Stimulated activated CD4-positive, alpha-beta T cell treated with anti-CD3 and anti-CD28 coated beads, Interleukin-1b, Interleukin-23, amount 100 ng/mL, for 24 hours (primary cell): ENCODE data around the gene DCAKD.

ENCODE experiments used
- DNase-seq, 4 experiments: peaks; one replicate each; pipeline ENCODE4 v3.0.0-alpha.2; 2020; ENCODE audit warnings: low read depth in 4 of 4, low spot score in 1 of 4

Gene DCAKD

DNA sequence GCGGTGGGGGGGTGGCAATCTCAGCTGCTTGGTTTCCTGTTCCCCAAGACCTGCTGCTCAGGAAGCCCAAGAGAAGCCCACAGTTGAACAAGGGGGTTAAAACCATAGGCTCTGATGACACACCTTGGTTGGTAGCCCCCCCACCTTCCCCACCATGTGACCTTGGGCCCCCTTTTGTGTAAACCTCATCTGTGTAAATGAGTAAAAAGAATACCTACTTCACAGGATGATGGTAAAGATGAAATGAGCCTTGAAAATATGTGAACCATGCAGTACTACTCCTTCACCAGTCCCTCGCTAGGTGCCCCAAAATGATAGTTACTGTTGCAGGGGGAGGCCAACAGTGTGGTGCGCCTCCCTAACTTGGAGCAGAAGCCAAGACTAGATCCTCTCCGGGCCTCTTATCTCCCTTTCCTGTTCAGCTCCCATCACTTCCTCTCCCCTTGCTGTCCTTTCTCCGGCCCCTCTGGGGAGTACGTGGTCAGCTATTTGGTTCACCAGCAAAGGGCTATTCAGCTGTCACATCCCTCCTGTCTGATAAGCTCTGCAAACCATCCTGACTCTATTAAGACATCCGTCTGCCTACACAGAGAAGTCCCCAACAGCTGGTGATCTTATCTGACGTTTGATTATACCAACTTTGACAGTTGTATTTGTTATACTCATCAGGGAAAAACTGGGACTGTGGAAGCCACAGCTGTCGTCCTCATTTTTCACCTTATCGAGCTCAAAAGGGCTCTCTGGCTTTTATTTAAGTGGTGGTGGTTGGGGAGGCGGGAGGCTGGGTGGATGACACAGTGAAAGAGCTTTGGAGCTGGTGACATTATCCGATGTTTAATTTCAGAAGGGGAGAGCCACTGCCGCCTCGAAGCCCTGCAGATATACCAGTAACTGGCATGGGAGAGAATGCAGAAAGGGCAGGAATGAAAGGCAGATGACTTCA is 19.9 kb downstream of the DCAKD start:
- DNase-seq, result no peak

DNA sequence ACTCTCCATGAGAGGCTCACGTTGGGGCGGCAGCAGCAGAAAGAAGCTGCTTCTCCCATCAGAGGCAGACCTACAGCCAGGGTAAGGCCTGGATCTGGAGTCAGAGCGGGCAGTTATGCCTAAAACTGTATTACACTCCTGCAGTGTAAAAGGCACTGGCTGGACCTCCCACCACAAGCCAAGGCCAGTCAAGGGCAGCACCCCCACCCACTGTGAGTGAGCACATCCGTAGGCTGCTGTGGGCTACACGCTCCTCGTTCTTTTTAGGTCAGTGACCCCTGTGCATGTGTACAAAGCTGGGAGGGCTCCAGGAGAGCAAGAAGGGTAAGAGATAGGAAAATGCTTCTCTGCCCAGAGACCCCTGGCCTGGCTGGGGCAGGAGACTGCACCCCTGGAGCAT is 20.7 kb downstream of the DCAKD start:
- no peak for DNase-seq

DNA sequence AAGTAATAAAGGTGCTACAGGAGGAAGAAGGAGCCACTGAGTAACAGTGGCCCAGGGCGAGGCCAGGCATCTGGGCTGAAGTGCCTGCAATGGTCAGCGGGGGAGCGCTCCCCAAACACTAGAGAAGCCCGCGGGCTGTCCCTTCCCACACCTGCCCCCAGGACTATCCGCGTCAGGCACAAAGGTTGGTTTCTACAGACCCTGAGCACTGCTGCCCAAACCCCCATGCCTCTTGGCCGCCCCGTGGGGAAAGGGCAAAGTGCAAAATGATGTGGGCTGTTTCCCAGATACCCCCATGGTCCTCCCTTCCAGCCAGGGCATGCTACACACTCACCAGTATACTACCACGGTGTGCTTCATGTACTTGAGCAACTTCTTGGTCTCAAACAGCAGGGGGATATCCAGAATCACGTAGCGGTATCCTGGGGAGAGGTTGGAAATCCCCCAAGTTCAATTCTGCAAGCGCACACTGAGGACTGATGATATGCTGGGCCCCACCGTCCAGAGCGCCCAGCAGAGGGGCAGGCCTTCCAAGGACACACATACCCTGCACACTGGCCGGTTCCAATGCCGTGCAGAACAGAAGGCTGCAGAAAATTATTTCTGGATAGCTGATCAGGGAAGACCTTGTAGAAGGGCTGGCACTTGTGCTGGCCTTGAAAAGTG is 21.5 kb downstream of the DCAKD start:
- DNase-seq, result no peak

DNA sequence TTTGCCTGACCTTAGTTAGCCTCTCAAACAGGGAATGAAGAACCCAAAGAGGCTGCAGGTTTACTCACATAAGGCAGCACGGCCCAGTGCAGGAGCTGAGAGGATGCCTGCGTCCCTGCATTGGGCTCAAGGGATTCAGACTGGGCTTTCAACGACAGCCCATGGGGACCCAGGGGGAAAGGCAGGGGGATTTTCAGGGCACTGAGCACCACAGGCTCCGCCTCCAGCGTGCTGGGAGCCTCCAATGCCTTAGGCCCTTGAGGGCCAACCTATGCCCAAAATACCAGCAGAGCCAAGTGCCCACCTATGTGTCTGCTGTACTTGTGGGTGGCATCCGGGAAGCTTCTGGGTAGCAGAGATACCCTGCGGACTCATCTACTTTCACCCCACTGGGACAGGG is 22.3 kb downstream of the DCAKD start:
- no peak for DNase-seq

DNA sequence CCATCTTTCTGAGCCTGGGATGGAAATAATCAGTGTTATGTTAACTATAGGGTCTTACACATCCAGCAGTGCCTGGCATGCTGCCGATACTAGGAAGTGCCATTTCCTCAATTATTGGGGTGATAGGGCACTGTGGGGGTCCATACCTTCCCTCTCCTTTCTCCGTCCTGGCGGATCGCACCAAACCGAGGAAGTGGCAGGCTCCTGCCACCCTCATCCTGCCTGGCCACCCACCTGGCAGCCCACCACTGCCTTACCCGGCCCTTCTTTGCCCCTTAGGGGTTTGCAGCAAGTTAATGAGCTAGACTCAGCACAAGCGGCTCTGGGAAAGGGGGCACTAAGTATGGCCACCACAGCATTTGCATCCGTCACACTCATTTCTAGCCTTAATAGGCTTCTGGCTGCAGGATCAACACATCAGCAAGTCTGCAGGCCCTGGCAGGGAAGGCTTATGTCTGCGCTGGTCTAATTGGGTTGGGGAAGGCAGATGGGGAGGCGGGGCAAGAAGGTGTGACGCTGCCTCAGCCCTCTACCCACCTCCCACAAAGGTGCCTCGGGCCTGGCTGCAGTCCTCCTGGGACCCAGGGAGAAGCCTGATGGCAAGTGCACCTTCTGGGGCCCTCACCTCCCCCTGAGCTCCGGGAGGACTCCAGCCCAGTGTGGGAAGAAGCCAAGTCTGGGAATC is 28.6 kb downstream of the DCAKD start:
- DNase-seq, result no peak

DNA sequence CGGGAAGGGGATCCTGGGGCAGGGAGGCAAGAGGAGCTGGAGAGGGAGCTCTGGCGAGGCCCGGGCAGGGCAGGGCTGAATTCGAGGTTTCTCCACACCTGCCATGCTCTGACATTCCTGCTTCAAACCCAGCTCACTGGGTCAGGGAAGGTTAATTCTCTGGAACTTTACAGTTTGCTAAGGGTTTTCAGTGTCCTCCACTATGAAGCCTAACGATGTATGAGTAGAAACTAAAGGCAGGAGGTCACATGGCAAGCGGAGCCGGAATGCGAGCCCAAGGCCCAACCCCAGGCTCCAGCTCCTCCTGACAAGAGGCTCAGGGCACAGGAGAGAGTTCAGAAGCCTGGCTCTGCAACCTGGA is 29.2 kb downstream of the DCAKD start:
- DNase-seq, result no peak

DNA sequence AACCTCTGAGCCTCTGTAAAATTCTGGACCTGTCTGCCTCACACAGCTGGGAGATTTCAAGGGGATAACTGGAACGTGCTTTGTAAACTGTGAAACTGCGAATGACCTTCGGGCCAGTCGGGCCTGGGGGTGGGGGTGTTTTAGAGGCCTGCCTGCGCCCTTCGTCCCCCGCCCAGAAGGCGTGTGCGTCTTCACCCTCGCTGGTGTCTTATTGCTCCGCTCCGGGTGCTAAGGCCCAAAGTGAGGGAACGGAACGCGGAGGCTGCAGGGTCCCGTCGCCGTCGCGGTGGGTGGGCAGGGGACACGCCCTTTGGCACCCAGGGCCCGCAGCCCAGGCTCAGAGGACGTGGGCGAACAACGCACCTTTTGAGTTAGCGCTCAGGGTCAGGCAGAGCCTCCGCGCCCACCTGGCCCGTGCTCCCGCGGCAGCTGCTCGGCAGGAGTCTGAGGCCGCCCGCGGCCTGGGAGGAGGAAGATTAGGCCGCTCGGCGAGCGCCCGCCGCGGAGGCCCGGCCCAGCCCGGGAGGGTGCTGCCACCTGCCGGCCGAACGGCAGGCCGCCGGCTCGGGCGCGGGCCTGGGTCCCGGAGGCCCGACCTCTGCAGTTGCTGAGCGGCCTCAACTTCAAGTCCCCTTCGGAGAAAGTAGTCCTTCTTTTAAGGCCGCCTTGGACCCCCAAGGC is 29.7 kb downstream of the DCAKD start:
- DNase-seq, result peak; percentile 39 to 57 (median 46)

DNA sequence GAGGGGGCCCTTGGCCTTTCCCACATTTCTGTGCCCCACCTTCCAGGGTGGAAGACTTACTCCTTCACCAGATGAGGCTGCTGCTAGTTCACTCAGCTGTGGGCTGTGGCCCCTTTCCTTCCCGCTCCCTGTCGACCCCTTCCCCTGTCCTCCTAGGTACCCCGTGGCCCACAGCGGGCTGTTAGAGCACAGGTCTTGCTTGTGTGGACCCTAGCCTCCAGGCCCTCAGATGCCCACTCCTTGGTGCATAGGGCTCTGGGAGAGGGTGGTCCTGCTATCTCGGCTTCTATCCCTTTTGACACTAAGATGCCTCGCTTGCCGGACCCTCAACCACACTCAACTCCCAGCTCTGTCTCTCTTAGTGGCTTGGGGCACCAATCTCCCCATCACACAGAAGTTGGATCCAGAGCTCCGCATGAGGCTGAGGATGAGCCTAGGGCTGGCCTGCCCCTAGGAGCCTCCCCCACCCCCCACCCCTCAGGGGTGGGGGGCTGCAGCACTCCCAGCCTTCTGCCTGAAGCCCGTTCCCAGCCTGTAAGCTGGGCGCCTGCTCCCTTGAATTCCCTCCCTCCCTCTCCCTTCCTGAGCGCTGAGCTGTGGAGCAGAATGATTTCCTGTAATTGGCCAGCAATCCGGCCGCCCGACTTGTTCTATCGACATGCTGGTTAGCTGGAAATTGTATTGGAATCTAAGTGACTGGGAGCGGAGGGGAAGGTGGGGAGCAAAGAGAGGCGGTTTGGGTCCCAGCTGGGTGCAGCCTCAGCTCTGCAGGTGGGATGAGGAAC is 30.9 kb downstream of the DCAKD start:
- no peak for DNase-seq

DNA sequence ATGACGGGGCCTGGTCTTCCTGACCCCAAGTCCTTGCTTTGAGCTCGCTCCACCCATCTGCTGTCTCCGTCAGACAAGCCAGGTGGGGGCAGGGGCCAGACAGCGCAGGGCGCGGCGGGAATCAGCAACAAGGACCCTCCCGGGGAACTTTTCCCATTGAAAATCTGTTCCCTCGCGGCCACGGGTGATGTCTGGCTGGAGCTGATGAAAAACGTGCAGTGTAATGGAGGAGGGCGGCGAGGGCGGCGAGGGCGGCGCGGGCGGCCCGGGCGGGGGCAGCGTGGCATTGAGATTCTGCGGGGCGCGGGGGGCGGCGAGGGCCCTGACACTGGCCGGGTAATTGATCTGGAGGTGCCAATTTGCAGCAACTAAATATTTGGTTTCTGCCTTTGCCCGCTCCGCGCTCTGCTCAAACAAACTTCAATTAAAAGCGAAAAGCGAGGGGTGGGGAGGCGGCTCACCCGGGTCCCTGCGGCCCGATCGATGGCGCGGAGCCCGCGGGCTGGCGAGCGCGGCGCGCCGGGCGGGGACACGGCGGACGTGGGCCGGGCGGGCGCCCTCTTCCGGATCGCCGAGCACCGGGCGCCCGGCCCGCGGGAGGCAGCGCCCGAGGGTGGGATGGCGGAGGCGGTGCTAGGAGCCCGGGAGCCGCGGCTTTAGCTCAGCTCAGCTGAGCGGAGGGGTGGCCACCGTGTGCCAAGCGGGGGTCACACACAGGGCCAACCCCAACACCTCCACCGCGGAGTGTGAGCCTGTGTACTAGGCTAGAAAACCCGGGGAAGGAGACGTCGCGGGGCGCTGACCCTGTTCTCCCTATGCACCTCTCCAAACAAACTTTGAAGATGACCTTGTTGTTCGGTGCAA is 32.4 kb downstream of the DCAKD start:
- DNase-seq, result peak in 1 of 4 experiments; percentile 42

DNA sequence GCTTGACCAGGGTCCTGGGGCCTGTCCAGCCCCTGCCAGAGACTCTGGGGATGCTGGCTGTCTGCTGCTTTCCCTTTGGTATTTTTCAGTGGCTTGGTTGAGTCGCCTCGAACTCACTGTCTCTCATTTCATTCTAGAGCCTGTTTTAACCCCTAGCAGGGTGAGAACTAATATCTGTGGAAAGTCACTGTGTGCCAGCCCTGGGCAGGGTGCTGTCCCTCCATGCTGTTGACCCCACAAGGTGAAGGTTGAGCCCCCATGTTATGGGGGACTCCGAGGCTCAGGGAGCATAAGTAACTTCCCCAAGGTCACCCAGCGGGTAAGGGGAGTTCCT is 33.0 kb downstream of the DCAKD start:
- DNase-seq, result no peak

DNA sequence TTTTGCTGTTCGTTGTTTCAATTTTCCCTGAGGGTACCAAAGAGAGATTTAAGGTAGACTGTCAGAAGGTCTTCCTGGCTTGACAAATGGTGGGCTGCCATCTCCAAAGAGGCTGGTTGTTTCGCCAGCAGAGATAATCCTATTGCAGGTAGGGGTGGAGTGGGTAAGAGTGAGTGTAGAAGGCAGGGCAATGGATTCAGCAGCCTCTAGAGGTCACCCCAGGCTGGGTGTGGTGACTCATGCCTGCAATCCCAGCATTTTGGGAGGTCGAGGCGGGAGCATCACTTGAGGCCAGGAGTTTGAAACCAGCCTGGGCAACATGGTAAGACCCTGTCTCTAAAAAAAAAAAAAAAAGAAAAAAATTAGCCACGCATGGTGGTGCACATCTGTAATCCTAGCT is 34.6 kb downstream of the DCAKD start:
- DNase-seq, result no peak

DNA sequence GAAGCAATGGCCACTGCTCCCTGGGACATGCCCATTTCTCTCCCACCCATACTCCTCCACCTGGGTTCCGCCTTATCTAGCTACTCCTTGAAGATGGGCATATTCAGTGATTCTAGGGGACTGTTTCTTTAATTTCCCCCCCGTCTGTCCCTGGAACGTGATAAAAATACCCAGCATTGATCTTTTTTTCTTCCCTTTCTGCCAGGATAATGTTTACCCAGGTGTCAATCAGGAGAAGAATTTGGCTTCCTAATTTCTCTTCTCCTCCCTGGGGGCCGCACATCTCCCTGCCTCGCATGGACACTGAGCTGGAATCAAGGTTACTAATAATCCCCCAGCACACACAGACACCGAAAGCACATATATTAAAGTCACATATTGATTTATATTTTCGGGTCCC is 35.2 kb downstream of the DCAKD start:
- DNase-seq, result no peak

DNA sequence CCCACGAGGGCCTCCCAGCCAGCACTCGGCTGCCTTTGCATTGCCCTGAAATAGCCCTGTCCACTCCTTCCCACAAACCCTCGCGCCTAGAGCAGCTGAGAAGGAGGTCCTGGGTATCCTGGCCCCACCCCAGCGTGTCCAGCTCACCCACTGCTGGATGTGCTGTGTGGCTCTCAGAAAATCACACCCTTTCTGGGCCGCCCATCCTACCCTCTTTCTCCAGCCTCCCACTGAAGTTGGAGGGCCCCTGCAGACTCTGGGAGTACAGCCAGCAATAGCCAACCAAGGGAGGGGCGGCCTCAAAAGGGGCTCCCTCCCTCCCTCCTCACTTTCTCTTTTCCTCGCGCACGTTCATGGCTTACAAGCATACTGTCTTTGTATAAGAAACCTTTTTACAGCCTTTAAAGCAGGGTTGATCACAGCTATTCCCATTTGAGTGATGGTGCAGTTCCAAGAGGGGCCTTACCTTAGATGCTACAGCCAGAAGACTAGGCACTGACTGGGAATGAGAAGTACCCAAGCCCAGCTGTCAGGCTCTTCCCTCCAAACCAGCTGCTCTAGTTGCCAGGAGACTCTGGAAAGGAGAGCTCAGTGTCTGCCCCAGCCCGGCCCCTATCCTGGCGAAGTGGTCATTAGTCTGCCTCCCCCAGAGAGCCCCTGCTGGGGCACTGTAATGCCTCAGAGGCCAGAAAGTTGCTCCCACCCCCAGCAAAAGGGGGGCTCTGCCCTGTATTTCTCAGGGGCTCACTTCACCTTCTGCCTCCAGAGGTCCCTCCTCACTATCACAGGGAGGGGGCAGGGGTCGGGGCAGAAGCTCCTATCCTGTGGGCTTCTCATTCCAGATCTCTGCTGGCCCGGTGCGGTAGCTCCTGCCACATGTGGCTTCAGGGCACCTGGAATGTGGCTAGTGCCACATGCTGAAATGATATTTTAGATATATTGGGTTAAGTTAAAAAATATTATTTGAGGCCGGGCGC is 38.1 kb downstream of the DCAKD start:
- no peak for DNase-seq

DNA sequence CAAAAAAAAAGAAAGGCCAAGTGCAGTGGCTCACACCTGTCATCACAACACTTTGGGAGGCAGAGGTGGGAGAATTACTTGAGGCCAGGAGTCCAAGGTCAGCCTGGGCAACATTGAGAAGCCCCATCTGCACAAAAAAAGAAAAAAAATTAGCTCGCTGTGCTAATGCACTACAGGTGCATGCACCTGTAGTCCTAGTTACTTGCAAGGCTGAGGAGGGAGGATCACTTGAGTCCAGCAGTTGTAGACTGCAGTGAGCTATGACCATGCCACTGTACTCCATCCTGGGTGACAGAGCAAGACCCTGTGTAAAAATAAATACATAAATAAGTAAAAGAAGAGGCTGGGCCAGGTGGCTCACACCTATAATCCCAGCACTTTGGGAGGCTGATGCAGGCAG is 39.7 kb downstream of the DCAKD start:
- no peak for DNase-seq

DNA sequence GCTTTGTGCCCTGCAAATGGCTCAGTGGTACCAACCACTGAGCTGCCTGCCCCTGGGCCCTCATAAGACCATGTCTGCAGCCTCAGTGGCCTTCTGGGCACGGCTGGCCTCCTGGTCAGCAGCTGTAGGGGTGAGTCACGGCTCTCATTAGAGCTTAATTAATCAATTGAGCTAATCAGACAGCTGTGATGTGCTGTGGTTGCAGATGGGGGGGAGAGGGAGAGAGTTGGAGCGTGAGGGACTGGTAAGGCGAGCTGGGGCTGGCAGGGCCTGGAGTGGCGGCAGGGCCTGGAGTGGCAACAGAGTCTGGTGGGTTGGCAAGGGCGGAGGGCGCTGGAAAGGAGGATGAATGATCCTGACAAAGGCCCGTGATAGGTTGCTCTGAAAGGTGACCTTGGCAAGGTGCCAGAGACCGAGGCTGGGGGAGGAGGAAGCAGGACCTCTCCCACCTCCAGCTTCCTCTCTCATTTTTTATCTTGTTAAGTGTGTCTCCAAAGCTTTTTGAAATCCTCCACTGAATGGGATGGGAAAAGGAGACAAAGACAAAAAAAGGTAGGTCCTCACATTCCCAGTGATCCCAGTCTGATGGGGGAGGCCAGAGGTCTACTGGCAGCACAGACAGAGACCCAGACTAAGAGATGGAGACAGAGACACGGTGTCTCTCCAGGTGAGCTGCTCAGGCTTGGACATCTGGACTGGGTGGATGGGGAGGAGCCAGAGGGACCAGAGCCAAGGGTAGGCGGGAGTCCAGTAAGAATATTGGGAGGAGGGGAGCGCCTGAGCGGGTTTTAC is 41.6 kb downstream of the DCAKD start:
- DNase-seq, result no peak

DNA sequence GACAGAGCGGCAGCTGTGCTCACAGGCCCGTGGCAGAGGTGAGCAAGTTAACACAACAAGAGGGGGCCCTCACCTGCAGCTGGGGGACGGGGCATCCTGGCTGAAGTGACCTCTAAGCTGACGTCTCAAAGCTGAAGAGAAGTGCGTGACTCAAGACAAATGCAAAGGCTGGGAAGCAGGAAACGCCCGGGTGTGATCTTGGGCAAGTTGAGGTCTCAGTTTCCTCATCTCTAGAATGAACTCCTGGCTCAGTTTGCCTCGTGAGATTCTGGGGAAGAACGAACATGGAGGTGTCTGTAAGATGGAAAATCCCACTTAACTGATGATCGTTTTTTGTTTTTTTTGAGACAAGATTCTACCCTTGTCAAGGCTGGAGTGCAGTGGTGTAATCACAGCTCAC is 43.2 kb downstream of the DCAKD start:
- DNase-seq, result no peak

DNA sequence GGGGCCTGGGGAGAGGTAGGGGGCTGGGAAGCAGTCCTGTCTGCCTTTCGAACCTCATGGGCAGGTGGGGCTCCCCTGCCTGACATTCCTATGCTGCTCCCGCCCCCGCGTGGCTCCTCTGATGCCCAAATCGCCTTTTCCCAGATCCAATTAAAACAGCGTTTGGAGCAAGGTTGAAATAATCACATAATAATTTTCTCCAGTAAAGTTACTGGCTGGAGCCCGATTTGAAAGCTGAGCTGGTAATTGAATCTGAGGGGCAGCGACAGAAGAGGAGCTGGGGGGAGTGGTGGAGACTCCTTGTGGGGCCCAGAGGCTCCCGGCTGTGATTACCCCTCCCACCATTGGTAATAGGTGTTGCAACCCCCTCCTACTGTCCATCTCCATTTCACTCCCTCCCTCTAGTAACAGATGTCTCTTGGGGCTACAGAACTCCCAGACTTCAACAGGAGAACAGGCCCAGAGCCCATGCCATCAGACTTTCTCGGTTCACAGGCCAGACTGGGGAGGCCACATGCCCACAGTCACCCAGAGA is 44.4 kb downstream of the DCAKD start:
- no peak for DNase-seq

DNA sequence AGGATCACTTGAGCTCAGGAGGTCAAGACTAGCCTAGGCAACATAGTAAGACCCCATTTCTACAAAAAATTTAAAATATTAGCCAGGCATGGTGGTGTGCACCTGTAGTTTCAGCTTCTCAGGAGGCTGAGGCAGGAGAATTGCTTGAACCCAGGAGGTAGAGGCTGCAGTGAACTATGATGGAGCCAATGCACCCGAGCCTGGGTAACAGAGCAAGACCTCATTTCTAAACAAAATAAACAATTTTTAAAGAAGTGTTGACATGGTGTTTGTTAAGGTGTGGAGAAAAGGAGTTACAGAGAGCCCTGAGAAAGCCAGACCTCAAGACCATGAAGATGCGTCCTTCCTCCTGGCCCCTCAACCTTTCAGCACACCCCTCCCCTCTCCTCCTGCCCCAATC is 45.7 kb downstream of the DCAKD start:
- no peak for DNase-seq
